Limb (tissue), 2 donors: ENCODE results near the gene RAB40A.

Source experiments
- DNase-seq, 2 donors: peaks; one replicate each; pipeline ENCODE4 v3.0.0-alpha.2; 2016; ENCODE audit errors: extremely low spot score in 2 of 2

The RAB40A gene, protein sequence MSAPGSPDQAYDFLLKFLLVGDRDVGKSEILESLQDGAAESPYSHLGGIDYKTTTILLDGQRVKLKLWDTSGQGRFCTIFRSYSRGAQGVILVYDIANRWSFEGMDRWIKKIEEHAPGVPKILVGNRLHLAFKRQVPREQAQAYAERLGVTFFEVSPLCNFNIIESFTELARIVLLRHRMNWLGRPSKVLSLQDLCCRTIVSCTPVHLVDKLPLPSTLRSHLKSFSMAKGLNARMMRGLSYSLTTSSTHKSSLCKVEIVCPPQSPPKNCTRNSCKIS

DNA sequence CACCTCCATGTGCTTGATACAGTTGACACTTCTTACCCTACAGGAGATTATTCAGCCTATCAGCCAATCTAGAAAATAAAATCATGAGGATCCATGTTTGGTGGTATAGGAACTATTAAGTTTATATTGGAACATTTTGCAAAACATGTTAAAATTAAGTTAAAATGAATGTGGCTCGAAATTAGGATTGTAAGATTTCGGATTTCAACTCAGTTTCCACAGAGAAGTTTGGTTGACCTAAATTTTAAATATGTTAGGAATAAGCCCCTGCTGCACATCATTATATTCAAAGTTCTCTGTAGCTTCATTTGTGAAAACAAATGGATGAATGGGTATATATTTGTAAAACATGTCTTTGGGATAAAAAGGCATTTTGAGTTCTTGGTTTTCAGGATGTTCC, at the start of gene RAB40A:
TSS of gene RAB40A (minus strand) at position 101 of the 400 bp plus-strand sequence. CDS start 18,733 bp downstream, outside the sequence.
- DNase-seq: no peak

DNA sequence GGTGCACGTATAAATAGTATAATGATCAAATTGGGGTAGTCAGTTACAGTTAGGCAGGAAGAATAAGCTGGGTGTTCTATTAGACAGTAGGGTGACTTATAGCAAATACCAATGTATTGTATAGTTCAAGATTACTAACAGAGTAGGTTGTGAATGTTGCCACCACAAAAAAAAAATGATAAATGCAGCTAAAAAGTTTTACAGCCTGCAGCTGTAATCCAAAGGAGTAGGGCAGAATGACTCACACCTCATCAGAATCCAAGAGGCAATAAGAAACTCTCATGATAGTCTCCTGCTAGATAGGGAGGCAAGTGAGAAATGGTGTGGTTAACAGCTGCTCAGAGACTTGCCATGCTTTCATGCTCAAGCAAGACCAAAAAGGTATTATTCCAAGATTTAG, 46.5 kb upstream of the RAB40A start:
- DNase-seq: no peak

DNA sequence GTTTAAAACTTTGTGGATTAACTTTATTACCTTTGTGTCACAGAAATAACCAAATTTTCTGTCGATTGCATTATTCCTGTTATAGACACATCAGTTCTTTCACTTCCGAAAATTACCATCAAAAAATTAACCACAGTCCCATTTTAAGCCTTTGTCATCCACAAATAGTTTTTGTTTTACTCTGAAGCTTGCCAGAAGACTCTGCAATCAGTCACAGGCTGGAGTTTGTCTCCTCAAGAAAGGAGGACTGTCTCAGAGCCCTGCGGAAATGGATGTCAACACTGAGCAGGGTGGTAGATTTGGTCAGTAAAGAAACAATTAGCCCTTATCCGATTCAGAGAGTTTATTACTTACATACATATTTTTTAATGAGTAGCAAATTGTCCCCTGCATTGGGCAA, 45.9 kb upstream of the RAB40A start:
- DNase-seq: no peak

DNA sequence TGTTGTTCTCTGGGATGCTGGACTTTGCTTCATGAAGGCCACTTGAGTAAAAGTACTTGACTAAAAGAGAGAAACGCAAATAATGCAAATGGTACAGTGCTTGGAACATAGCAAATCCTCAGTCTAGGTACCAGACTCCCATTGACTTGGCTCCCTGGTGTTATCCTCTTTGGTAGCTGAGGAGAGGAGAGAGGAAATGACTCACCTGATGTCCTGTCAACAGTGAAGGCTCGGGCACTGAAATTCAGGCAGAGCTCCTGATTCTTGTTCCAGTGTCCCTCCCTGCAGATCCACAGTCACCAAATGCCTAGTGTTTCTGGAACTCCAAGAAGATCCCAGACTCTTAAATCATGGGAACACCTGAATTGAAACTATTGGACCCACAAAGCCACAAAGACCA, 43.5 kb upstream of the RAB40A start:
- DNase-seq: no peak

DNA sequence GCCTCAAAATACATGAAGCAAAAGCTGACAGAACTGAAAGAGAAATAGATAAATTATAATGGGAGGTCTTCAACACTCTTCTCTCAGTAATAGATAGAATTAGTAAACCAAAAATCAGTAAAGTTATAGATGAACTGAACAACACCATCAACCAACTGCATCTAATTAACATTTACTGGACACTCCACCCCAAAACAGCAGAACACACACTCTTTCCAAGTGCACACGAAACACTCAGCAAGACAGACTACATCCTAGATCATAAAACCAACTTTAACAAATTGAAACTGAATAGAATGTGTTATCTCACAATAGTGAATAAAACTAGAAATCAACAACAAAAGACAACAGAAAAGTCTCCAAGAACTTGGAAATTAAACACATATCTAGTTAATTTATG, 41.0 kb upstream of the RAB40A start:
- DNase-seq: no peak

DNA sequence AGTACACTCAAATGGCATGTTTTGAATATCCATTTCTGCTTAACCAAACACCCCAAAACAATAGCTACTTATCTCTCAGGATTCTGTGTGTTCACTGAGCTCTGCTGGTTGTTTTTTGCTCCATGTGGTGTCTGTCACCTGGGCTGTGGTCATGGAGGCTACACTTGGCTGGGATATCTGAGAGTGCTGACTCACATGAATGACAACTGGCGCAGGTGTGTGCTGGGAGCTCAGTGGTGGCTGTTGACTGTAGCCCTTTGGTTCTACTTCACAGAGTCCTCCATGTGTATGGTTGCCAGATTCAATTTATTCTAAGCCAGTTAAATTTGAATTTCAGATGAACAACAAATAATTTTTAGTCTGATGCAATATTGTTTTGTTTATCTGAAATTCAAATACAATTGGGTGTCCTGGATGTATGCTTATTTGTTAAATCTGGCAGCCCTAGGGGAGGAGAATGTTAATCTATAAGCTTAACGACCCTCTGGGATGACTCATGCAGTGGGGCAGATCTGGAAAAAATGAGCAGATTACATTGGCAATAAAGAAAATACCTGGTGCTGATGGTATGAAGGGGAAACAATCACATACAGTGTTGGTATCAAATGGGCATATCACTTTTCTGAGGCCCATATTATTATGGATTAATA, 37.8 kb upstream of the RAB40A start:
- DNase-seq: no peak

DNA sequence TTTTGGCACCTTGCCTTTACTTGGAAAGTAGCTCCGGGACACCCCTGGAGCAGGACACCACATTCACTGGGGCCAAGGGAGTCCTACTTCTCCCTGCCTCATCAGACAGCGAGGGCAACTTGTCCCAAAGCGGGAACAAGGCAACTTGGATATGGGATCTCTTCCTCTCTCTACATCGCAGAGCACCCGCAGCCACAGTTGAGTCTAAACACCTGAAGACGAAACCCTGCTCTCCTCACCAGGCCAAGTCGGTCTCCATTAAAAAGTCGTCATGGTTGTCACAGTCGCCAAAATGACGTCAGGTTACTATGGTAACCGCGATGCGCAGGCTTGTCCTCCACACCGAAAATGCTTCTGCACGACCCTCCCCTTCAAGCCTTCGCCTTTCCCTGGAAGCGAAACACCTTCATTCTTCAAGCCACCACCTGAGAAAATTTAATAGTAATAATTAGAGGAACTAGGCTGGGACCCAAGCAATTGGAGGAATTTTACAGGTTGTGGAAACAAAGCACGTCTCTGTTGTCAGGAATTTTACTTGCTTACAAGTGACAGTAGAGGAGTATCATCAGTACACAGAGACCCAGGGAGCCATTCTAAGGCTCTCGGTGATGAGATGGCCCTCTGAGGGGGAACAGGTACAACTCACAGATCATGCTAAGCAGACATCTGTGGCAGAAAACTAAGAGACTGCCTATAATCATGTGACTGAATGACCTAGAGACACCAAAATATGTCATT, 35.6 kb upstream of the RAB40A start:
- peak; percentile 56 to 82 for DNase-seq

DNA sequence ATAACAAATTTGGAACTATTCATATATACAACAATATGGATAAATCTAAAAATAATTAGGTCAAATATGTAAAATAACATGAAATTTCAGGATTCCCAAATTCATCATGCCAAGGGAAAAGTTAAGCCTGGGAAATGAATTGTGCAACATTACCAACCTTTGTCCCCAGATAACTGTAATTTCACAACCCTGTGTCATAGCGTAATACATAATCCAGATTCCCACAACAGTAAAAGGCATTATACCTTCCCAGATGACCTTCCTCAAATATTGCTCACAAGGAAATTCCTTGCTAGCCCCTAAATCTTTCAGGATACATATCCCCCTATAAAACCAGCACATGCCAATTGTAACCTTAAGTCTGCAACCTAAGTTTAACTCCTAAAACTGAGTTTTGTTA, 32.9 kb upstream of the RAB40A start:
- DNase-seq: no peak

DNA sequence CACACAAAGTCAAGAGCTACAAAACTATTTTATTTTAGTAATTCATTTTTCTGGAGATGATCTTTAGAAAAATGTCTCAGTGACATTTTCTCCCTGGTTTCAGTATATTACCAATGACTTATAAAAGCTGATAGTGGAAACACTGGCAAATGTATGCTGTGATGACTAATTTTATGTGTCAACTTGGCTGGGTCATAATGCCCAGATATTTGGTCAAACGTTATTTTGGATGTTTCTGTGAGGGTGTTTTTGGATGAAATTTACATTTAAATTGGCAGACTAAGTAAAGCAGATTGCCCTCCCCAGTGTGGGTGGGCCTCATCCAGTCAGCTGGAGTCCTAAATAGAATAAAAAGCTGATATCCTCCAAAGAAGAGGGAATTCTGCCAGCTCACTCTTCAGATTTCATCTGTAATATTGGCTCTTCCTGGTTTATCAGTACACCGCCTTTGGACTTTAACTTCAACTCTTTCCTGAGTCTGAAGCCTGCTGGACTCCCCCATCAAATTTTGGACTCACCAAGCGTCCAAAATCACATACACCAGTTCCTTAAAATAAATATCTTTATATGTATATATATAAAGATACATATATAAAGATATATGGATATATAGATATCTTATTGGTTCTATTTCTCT, 31.2 kb upstream of the RAB40A start:
- no peak for DNase-seq

DNA sequence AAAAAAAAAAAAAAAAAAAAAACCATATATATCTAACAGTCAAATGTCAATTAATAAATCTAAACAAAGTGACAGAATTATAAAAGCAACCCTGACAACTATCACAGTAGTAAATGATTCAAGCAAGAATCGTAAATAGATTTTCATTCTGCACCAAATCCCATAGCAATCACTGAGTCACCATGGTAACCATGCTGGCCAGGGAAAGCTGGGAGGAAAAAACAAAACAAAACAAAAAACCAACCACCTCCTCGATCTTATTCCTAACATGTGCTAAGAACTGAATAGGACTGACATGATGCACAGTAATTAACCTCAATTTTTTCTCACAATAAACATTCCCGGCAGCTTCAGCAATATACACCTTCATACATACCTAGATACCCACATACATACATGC, 30.6 kb upstream of the RAB40A start:
- no peak for DNase-seq

DNA sequence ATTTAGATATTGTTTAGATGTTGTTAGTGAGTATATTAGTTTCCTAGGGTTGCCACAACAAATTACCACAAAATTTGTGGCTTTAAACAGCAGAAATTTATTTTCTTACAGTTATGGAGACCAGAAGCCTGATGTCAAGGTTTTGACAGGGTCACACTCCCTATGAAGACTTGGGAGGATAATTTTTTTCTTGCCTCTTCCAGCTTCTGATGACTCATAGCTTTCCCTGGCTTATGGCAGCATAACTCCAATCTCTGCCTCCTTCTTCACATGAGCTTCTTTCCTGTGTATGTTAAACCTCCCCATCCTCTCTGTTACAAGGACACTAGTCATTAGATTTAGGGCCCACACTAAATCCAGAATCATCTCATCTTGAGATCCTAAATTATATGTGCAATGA, 20.9 kb upstream of the RAB40A start:
- no peak for DNase-seq

DNA sequence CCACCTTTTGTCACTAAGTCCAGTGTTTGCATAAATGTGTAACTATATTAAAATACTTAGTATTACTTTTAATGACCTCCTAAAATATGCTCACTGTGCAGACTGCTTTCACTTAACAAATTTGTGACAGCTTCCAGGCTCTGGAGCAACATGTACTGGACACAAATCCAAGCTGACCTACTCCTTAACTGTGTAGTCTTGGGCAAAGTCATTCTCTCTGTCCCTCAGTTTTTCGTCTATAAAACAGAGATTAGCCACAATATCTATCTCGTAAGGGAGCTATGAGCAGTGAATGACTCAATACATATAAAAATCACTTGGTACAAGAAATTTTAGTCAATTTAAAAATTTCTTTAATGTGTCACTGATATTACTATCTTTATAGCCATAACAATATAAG, 20.4 kb upstream of the RAB40A start:
- DNase-seq: no peak

DNA sequence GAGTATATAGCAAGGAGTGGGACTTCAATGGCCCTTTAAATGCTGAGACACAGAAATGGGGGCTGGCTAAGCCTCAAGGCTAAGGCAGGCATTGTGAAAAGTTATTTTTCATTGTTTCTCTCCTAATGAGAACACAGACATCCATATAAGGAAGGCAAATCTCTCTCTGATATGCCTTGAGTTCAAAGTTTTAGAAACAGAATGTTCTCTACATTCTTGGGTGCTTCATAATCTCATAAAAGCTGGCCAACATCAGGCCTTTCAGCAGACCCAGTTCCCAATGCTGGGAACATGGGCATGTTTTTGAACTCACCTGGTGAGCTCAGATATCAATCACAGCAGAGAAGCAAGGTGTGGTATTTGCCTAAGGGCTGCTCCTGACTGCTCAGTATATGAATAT, 19.4 kb upstream of the RAB40A start:
- DNase-seq: no peak

DNA sequence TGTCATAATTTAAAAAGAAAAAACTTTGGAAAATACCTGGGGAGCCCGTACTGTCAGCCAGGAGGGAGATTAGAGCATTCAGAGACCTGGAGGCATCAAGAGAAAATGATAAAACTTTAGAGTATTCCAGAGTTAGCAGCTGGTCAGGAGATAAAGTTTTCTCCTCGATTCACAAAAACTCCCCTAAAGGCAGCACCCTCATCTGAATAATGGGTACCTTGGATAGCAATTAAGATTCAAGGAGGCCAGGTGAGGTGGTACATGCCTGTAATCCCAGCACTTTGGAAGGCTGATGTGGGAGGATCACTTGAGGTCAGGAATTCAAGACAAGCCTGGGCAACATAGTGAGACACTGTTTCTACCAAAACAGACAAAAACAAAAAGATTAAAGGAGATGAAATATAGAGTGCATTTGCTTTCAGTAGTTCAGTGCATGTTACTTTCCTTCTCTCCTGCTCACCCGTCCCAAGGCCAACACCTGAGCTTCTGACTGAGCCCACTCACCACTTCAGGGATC, 18.6 kb upstream of the RAB40A start:
- DNase-seq: no peak

DNA sequence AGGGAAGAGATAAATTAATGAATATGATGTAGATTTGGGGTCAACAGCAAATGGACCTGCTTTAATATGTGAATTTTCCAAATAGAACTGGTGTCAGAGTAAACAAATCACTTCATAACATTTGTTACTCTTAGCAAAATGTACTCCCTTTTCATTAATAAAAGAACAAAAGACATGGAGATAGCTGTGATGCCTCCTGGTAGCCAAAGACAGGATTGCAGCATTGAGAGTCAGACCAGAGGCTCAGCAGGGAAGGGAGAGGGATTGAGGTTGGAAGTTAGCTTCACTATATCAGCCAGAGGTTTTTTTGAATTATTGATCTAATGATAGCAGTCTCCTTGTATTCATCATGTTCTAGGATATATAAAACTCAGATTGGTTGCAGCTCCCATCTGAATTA, 17.4 kb upstream of the RAB40A start:
- no peak for DNase-seq

DNA sequence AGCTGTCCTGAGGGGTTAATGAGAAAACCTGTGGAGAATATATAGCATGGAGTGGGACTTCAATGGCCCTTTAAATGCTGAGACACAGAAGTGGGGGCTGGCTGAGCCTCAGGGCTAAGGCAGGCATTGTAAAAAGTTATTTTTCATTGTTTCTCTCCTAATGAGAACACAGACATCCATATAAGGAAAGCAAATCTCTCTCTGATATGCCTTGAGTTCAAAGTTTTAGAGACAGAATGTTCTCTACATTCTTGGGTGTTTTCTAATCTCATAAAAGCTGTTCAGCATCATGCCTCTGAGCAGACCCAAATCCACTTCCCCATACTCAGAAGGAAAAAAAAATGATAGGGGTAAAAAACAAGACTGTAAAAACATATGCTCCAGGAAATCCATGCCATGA, 16.8 kb upstream of the RAB40A start:
- DNase-seq: no peak

DNA sequence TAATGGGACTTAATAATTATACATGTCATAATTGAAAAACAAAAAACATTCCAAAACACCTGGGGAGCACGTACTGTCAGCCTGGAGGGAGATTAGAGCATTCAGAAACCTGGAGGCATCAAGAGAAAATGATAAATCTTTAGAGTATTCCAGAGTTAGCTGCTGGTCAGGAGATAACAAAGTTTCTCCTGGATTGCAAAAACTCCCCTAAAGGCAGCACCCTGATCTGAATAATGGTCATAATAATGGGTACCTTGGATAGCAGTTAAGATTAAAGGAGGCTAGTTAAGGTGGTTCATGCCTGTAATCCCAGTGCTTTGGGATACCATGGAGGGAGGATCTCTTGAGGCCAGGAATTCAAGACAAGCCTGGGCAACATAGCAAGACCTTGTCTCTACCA, 15.9 kb upstream of the RAB40A start:
- no peak for DNase-seq

DNA sequence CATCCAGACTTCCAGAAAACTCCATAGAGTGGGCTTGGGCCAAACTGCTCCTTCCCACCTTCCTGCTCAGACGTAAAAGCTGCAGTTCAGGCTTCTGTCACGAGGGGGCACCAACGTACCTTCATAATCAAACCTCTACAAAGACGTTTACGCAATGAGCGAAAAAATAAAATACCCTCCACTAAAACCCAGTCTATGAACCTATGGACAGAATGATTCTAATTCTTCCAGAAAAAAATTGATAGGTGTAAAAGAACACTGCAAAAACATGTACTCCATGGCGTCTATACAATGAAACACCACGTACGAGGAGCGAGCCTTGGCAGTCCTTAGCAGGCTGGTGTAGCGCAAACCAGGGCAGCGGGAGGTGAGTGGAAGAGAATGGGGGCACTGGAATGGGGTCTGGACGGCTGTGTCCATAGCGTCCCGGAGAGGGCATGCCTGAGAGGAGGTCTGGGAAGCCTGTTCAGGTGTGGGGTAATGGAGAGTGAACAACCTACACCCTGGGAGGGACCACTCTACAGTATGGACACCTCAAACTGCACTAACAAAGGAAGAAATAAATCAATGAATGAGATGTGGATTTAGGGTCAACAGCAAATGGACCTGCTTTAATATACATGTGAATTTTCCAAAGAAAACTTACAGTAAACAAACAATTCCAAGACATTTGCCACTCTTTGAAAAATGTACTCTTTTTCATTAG, 14.4 kb upstream of the RAB40A start:
- DNase-seq: peak; percentile 71 to 83

DNA sequence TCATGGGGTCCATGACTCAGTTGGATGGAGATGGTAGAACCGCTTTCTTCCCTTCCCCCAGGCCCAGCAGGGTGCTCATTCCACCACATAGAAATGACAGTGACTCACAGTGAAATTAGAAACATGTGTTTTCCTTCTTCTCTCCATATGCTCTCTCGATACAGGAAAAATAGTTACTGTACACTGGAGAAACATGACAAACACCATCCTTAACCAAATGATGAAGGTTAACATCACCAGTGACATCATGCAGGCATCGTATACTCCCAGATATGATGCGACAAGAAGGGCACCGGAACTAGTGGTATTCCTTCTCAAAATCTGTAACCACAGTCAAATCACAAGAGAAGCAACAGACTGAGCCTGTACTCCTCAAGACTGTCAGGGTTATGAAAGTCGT, 11.7 kb upstream of the RAB40A start:
- DNase-seq: no peak

DNA sequence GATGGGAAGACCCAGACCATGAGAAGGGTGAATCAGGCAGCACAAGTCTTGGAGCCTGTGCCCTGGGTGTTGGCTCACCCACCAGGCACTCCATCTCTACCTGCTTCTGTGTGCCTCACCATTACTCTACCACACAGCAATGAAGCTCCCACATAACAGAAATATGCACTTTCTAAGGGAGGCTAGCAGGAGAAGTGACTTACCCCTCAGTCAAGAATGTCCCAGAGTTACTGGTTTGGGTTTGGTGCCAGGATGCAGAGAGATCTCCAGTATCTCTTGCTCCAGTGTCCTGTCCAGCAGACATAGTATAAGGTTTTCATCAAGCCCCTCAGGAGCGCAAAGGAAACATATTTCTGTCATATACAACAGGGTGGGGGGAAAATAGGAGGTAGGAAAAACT, 11.3 kb upstream of the RAB40A start:
- DNase-seq: no peak

DNA sequence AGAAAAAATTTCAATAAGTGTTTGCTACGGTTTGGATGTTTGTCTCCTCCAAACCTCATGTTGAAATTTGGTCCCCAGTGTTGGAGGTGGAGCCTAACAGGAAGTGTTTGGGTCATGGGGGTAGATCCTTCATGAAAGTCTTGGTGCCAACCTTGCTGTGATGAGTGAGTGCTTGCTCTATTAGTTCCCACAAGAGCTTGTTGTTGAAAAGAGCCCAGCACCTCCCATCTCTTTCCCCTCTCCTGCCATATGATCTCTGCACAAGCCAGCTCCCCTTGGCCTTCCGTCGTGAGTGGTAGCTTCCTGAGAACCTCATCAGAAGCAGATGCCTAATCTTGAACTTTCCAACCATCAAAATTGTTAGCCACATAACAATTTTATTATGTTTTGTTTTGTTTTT, 10.3 kb upstream of the RAB40A start:
- no peak for DNase-seq
